CD8-positive, alpha-beta memory T cell (primary cell): ENCODE data around the gene SIGLEC12. TPM values are rescaled to one million over a fixed set of nuclear protein-coding genes. Genes with fewer than 3 reads are reported as not detected.

ENCODE experiments used
- CTCF ChIA-PET: fragments of 350-600 bp; sonication (Branson Sonifier 250); formaldehyde crosslinking; loops from one replicate; lab custom pipeline; 2021; ENCODE audit warnings: antibody characterized with exemption; lab: Charles Lee
- POLR2A ChIA-PET: fragments of 350-600 bp; sonication (Branson Sonifier 250); formaldehyde crosslinking; loops from one replicate; lab custom pipeline; 2021; ENCODE audit warnings: antibody characterized with exemption; lab: Charles Lee
- DNase-seq, 5 donors: peaks; one replicate each; pipeline versions ENCODE4 v3.0.0 to v3.0.0-alpha.2; 2020 to 2022; ENCODE audit warnings: mixed read lengths in 1 of 5
- H3K27ac ChIP-seq: one replicate; pipeline ENCODE4 v1.7.0; 2013; ENCODE audit warnings: low read depth, mild to moderate bottlenecking, low read length, moderate library complexity
- H3K27me3 ChIP-seq: 2 replicates; pipeline ENCODE4 v1.7.0; 2013; ENCODE audit warnings: low read length, mild to moderate bottlenecking; ENCODE audit not compliant: insufficient read depth, poor library complexity, severe bottlenecking
- H3K36me3 ChIP-seq: 2 replicates; pipeline ENCODE4 v1.7.0; 2013; ENCODE audit warnings: mild to moderate bottlenecking, low read length, moderate library complexity; ENCODE audit not compliant: insufficient read depth
- H3K4me1 ChIP-seq: 2 replicates; pipeline ENCODE4 v1.7.0; 2013; ENCODE audit warnings: mild to moderate bottlenecking, low read length, moderate library complexity; ENCODE audit not compliant: insufficient read depth
- H3K4me3 ChIP-seq: 2 replicates; pipeline ENCODE4 v1.7.0; 2013; ENCODE audit warnings: mild to moderate bottlenecking, low read length
- H3K9me3 ChIP-seq: 2 replicates; pipeline ENCODE4 v1.7.0; 2013; ENCODE audit warnings: mild to moderate bottlenecking, low read length
- H3K27ac Mint-ChIP-seq, 8 donors: one replicate each; pipeline ENCODE4 v1.8.0; 2020 to 2021; ENCODE audit warnings: mixed read lengths in 8 of 8, mild to moderate bottlenecking in 6 of 8, inconsistent platforms in 3 of 8, moderate library complexity in 3 of 8
- H3K27me3 Mint-ChIP-seq, 2 donors: one replicate each; pipeline ENCODE4 v1.8.0; 2020 to 2021; ENCODE audit warnings: mixed read lengths in 2 of 2, mild to moderate bottlenecking in 1 of 2, moderate library complexity in 1 of 2
- H3K36me3 Mint-ChIP-seq, 3 donors: one replicate each; pipeline ENCODE4 v1.8.0; 2020 to 2021; ENCODE audit warnings: mixed read lengths in 3 of 3, inconsistent platforms in 1 of 3, mild to moderate bottlenecking in 1 of 3
- H3K4me1 Mint-ChIP-seq, 3 donors: one replicate each; pipeline ENCODE4 v1.8.0; 2020 to 2021; ENCODE audit warnings: mixed read lengths in 3 of 3, inconsistent platforms in 1 of 3, mild to moderate bottlenecking in 1 of 3
- H3K4me3 Mint-ChIP-seq, 7 donors: one replicate each; pipeline ENCODE4 v1.8.0; 2020 to 2021; ENCODE audit warnings: mixed read lengths in 7 of 7, mild to moderate bottlenecking in 6 of 7, moderate library complexity in 4 of 7, inconsistent platforms in 2 of 7
- H3K9me3 Mint-ChIP-seq, 5 donors: one replicate each; pipeline ENCODE4 v1.8.0; 2020 to 2022; ENCODE audit warnings: mixed read lengths in 5 of 5, mild to moderate bottlenecking in 3 of 5, moderate library complexity in 2 of 5, inconsistent platforms in 1 of 5
- polyA plus RNA-seq: library from polyadenylated mRNA; unstranded; fragments of 300-500 nt; fragmentation: Illumina TruSeq; gene quantifications from one replicate; pipeline ENCODE4 v1.2.3, GENCODE V29; 2021
- total RNA-seq, 2 experiments: library from RNA; stranded (reverse); gene quantifications; one replicate each; pipeline ENCODE4 v1.2.3, GENCODE V29; 2021

SIGLEC12 gene
- total and polyA plus RNA-seq, 3 experiments from 2014 or later = 0.31 to 1.0 (median 0.60) TPM

DNA sequence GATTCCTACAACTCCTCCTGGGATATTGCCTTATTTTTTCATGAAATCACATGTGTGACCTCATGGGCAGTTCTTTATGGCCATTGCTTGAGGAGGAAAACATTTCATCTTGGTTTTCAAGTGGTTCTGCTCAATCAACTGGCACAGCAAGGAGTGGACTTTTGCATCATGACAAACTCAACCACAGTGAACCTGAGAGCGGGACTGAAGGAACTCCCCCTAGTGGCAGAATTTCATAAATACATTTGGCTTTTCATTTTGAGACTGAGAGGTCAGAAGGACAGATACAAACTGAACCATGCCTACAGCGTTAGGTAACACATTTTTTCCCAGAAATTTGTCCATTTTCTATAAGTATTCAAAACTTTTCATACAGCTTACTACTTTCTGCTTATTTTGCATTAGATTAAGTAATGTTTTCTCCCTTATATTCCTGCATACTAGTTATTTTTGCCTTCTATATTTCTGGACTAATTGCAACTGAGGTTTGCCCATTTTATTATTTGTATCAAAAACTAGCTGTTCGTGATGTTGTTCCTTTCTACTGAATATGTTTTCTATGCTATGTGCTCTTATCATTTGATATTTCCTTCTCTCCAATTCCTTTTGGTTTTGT lies 13.4 kb upstream of the SIGLEC12 start:
- Mint-ChIP-seq H3K27ac (no peak overlapping the region), H3K36me3 (peaks cover 0 to 3% (median 1%) of the 10 kb centered on the region in 3 donors), H3K9me3 (no peaks in the 10 kb centered on the region), H3K4me1 (no peaks in the 10 kb centered on the region), H3K27me3 (peaks cover 25 to 71% of the 10 kb centered on the region in 2 donors), H3K4me3 (no peak overlapping the region)
- H3K4me3 ChIP-seq = no peak overlapping the region
- H3K27me3 ChIP-seq = no peaks in the 10 kb centered on the region
- DNase-seq = peak in 2 of 5 donors; percentile 21 to 33
- H3K27ac ChIP-seq = no peak overlapping the region
- no peaks in the 10 kb centered on the region for H3K4me1 ChIP-seq
- ChIA-PET CTCF (interaction anchor here (1.0 to 4.0 kb wide), 7 partner anchors 8 to 177 kb away, joined by 3 to 26 read pairs (median 3); no protein-coding TSS in a partner anchor), POLR2A (no interaction called here)
- no peaks in the 10 kb centered on the region for H3K36me3 ChIP-seq
- H3K9me3 ChIP-seq = no peaks in the 10 kb centered on the region

DNA sequence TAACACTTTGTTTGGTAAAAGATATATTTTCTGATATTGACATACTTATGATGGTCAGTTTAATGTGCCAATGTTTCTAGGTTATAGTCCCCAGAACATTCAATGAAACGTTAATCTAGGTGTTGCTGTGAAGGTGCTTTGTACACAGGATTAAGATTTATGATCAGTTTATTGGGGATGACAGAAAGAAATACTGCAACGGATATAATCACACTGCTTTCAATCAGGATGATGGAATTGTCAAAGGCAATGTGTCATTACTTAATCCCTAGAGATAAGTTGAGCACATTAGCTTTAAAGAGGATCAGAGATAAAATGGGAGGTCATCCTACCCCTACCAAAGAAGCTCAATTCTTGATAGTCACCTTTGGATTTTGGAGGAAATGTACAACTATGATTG lies 12.4 kb upstream of the SIGLEC12 start:
- Mint-ChIP-seq H3K27ac (no peak overlapping the region), H3K4me1 (no peaks in the 10 kb centered on the region), H3K4me3 (no peak overlapping the region), H3K27me3 (peaks cover 24 to 74% of the 10 kb centered on the region in 2 donors), H3K9me3 (no peaks in the 10 kb centered on the region), H3K36me3 (peaks cover 0 to 3% (median 1%) of the 10 kb centered on the region in 3 donors)
- Histone ChIP-seq H3K27ac (no peak overlapping the region), H3K27me3 (no peaks in the 10 kb centered on the region), H3K36me3 (no peaks in the 10 kb centered on the region), H3K4me3 (no peak overlapping the region), H3K4me1 (no peaks in the 10 kb centered on the region), H3K9me3 (no peaks in the 10 kb centered on the region)
- ChIA-PET POLR2A (no interaction called here), CTCF (interaction anchor here (1.1 to 4.0 kb wide), 6 partner anchors 14 to 176 kb away, joined by 3 to 26 read pairs (median 3); no protein-coding TSS in a partner anchor)
- DNase-seq = no peak

- H3K4me3 ChIP-seq = no peak overlapping the region
- no peaks in the 10 kb centered on the region for H3K4me1 ChIP-seq
- no peaks in the 10 kb centered on the region for H3K9me3 ChIP-seq
- no peaks in the 10 kb centered on the region for H3K27me3 ChIP-seq
- H3K27ac Mint-ChIP-seq = no peak overlapping the region
- ChIA-PET CTCF (no interaction called here), POLR2A (no interaction called here)
- no peak overlapping the region for H3K27ac ChIP-seq
- no peaks in the 10 kb centered on the region for H3K36me3 Mint-ChIP-seq
- H3K4me3 Mint-ChIP-seq = no peak overlapping the region
- no peaks in the 10 kb centered on the region for H3K9me3 Mint-ChIP-seq
- H3K27me3 Mint-ChIP-seq = peaks cover 18 to 54% of the 10 kb centered on the region in 2 donors
- H3K36me3 ChIP-seq = no peaks in the 10 kb centered on the region
- DNase-seq = no peak
- H3K4me1 Mint-ChIP-seq = no peaks in the 10 kb centered on the region
Observed at GRCh38 chr19:51511353-51511752, 9.8 kb upstream of the SIGLEC12 start.

DNA sequence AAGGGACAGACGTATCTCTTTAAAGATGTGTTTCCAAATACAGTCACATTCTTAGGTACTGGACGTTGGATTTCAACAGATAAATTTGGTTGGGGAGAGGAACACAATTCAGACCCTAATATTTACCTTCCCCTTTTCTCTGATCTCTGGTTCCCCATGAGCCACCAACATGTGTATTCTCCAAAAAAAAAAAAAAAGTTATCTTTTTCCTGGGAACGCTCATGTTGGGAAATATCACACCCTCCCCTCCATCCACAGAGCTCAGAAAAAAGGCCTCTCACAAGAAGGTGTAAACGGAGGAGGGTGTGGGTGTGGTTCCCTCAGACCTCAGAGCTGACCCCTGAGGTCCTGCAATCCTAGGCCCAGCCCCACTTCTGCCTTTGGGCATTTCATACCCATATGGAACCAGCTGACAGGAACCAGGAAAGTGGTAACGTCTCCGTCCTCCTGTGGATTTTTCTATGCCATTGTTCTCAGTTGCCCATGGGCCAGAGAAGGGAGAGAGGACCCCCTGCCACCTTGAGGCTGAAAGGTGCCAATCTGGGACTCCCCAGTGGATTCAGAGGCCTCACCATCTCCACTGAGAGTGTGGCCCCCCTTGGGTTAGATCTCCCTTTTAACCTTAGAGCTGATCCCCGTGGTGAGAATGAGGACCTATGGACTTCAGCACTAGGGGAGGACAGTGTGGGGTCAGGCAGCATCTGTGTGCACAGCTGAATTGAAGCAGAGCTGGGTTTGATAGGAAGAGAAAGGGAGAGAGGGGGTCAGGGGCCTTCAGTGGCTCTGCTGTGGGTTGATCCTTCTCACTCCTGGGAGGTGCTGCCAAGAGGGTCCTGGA lies 8.4 kb upstream of the SIGLEC12 start:
- H3K27ac Mint-ChIP-seq = no peak overlapping the region
- Histone ChIP-seq H3K36me3 (no peaks in the 10 kb centered on the region), H3K27ac (peak overlapping the region; percentile 29), H3K4me3 (no peak overlapping the region), H3K27me3 (no peaks in the 10 kb centered on the region), H3K9me3 (no peaks in the 10 kb centered on the region), H3K4me1 (no peaks in the 10 kb centered on the region)
- no peak for DNase-seq
- POLR2A ChIA-PET = no interaction called here
- H3K4me1 Mint-ChIP-seq = no peaks in the 10 kb centered on the region
- CTCF ChIA-PET = no interaction called here
- no peaks in the 10 kb centered on the region for H3K36me3 Mint-ChIP-seq
- H3K27me3 Mint-ChIP-seq = peaks cover 16 to 50% of the 10 kb centered on the region in 2 donors
- no peaks in the 10 kb centered on the region for H3K9me3 Mint-ChIP-seq
- no peak overlapping the region for H3K4me3 Mint-ChIP-seq

- Histone ChIP-seq H3K4me3 (no peak overlapping the region), H3K4me1 (no peaks in the 10 kb centered on the region), H3K9me3 (no peaks in the 10 kb centered on the region), H3K27me3 (no peaks in the 10 kb centered on the region), H3K36me3 (no peaks in the 10 kb centered on the region), H3K27ac (peak overlapping the region; percentile 81)
- Mint-ChIP-seq H3K4me1 (no peaks in the 10 kb centered on the region), H3K4me3 (no peak overlapping the region), H3K36me3 (no peaks in the 10 kb centered on the region), H3K9me3 (peaks cover 0 to 6% (median 3%) of the 10 kb centered on the region in 5 donors), H3K27me3 (peaks cover 18 to 38% of the 10 kb centered on the region in 2 donors), H3K27ac (no peak overlapping the region)
- no peak for DNase-seq
- ChIA-PET CTCF (no interaction called here), POLR2A (no interaction called here)
Observed at GRCh38 chr19:51508059-51508733, 6.6 kb upstream of the SIGLEC12 start.

- no peaks in the 10 kb centered on the region for H3K4me1 ChIP-seq
- no peaks in the 10 kb centered on the region for H3K36me3 Mint-ChIP-seq
- H3K27ac Mint-ChIP-seq = peak overlapping the region in 1 of 8 donors; percentile 26
- no peak overlapping the region for H3K4me3 Mint-ChIP-seq
- no peak overlapping the region for H3K4me3 ChIP-seq
- H3K27me3 Mint-ChIP-seq = peaks cover 14 to 34% of the 10 kb centered on the region in 2 donors
- H3K4me1 Mint-ChIP-seq = no peaks in the 10 kb centered on the region
- H3K9me3 Mint-ChIP-seq = peaks cover 0 to 6% (median 3%) of the 10 kb centered on the region in 5 donors
- peak overlapping the region; percentile 55 for H3K27ac ChIP-seq
- CTCF ChIA-PET = interaction anchor here (1.0 kb wide), 1 partner anchor 8 kb away, joined by 3 read pairs; no protein-coding TSS in a partner anchor
- H3K27me3 ChIP-seq = no peaks in the 10 kb centered on the region
- no peaks in the 10 kb centered on the region for H3K36me3 ChIP-seq
- H3K9me3 ChIP-seq = no peaks in the 10 kb centered on the region
- DNase-seq = no peak
- POLR2A ChIA-PET = no interaction called here
Observed at GRCh38 chr19:51507640-51508058, 6.0 kb upstream of the SIGLEC12 start.

DNA sequence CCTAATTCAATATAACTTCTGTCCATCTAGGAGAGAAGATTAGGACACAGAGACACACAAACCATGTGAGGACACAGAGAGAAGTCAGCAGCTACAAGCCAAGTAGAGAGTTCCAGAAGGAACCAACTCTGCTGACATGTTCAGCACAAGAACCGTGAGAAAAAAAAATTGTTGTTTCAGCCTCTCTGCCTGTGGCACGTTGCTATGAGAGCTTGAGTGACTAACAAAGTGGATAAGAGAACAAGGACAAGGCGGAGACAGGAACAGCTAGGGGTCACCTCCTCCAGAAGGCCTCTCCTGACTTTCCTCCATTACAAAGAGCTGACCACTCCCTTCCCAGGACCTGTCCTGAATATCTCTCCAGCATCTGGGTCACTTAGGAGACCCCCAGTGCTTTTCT lies 5.6 kb upstream of the SIGLEC12 start:
- H3K9me3 ChIP-seq = no peaks in the 10 kb centered on the region
- H3K4me1 Mint-ChIP-seq = no peaks in the 10 kb centered on the region

More for the DNA sequence above, 5.6 kb upstream of the SIGLEC12 start:
- H3K27ac ChIP-seq = peak overlapping the region; percentile 55
- ChIA-PET POLR2A (no interaction called here), CTCF (interaction anchor here (1.0 to 1.2 kb wide), 2 partner anchors 9 to 35 kb away, joined by 3 read pairs; no protein-coding TSS in a partner anchor)
- Mint-ChIP-seq H3K9me3 (peaks cover 0 to 6% (median 3%) of the 10 kb centered on the region in 5 donors), H3K27ac (no peak overlapping the region), H3K4me3 (no peak overlapping the region), H3K36me3 (no peaks in the 10 kb centered on the region), H3K27me3 (peaks cover 15 to 31% of the 10 kb centered on the region in 2 donors)
- no peaks in the 10 kb centered on the region for H3K27me3 ChIP-seq
- no peaks in the 10 kb centered on the region for H3K4me1 ChIP-seq
- no peaks in the 10 kb centered on the region for H3K36me3 ChIP-seq
- DNase-seq = no peak
- H3K4me3 ChIP-seq = no peak overlapping the region
